NCI-H187 treated with DMSO at 0.1 percent for 48 hours (cell line): Measurements from ENCODE around the gene NKX1-2.

Experiments
- DNase-seq: peaks from one replicate; lab custom pipeline; 2025; lab: John Stamatoyannopoulos, UW

Gene NKX1-2

GRCh38 chr10:124450012-124450782 is at the start of gene NKX1-2:
Gene NKX1-2 (minus strand): TSS chr10:124450035. CDS start chr10:124449943, 92 bp downstream.
- no peak for DNase-seq

GRCh38 chr10:124498056-124498455 is 48.2 kb upstream of the NKX1-2 start:
- DNase-seq = no peak

- no peak for DNase-seq
These were observed 47.5 kb upstream of the NKX1-2 start for GRCh38 chr10:124497196-124497881.

GRCh38 chr10:124496620-124497019 is 46.8 kb upstream of the NKX1-2 start:
- no peak for DNase-seq

- no peak for DNase-seq
These were observed 46.3 kb upstream of the NKX1-2 start for GRCh38 chr10:124496150-124496549.

- DNase-seq = no peak
These were observed 45.9 kb upstream of the NKX1-2 start for GRCh38 chr10:124495725-124496124.

GRCh38 chr10:124495162-124495561 is 45.3 kb upstream of the NKX1-2 start:
- DNase-seq = no peak

- no peak for DNase-seq
These were observed 44.4 kb upstream of the NKX1-2 start for GRCh38 chr10:124494046-124494807.

- DNase-seq = no peak
These were observed 43.5 kb upstream of the NKX1-2 start for GRCh38 chr10:124493214-124493882.

GRCh38 chr10:124492266-124492665 is 42.4 kb upstream of the NKX1-2 start:
- no peak for DNase-seq

- no peak for DNase-seq
These were observed 41.3 kb upstream of the NKX1-2 start for GRCh38 chr10:124491105-124491504.

- DNase-seq = no peak
These were observed 36.8 kb upstream of the NKX1-2 start for GRCh38 chr10:124486635-124487034.

GRCh38 chr10:124484661-124485060 is 34.8 kb upstream of the NKX1-2 start:
- DNase-seq = no peak

GRCh38 chr10:124484031-124484430 is 34.2 kb upstream of the NKX1-2 start:
- no peak for DNase-seq

GRCh38 chr10:124482876-124483275 is 33.0 kb upstream of the NKX1-2 start:
- DNase-seq = no peak

GRCh38 chr10:124482236-124482800 is 32.5 kb upstream of the NKX1-2 start:
- no peak for DNase-seq

- no peak for DNase-seq
These were observed 31.9 kb upstream of the NKX1-2 start for GRCh38 chr10:124481717-124482116.

GRCh38 chr10:124480860-124481259 is 31.0 kb upstream of the NKX1-2 start:
- no peak for DNase-seq

GRCh38 chr10:124478515-124478914 is 28.7 kb upstream of the NKX1-2 start:
- DNase-seq = no peak

- no peak for DNase-seq
These were observed 28.0 kb upstream of the NKX1-2 start for GRCh38 chr10:124477614-124478363.
